Measurements from ENCODE around the gene CNOT6.

Gene CNOT6

GRCh38 chr5:180586870-180587269, 92.7 kb downstream of the CNOT6 start:
- FAIRE-seq, result no peak

- FAIRE-seq, result no peak
Observed at GRCh38 chr5:180589771-180590542, 95.8 kb downstream of the CNOT6 start.

DNA sequence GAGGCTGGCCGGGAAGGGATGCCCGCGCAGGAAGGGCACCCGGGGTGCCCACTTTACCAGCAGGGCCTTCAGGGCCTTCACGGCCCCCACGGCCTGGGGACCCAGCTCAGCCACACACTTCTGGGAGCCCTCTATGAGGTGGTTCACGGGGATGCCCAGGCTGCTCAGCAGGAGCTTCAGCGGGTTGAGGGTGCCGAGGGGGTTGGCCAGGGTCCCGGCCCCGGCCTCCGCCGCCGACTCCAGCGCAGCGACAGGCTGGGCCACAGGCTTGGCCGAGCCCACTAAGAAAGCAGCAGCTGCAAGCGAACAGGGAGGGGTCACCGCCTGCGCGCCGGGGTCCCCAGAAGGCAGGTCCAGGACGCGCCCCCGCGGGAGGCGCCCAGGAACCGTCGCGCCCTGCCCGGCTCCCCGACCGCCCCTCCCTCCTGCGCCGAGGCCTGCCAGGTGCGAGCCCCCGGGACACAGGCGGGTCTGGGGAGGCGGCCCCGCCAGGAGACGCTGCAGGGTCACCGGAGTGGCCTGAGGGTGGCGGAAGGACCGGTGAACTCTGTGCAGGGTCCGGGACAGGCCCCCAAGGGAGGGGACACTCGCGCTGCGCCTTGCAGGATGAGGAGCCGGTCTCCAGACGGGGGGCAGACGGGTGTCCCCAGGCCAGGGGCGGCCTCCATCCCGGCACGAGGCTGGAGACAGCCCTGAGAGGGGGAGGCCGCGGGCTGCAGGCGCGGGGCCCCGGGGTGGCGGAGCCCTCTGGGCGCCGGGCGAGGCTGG, 96.5 kb downstream of the CNOT6 start:
- FAIRE-seq, result no peak

DNA sequence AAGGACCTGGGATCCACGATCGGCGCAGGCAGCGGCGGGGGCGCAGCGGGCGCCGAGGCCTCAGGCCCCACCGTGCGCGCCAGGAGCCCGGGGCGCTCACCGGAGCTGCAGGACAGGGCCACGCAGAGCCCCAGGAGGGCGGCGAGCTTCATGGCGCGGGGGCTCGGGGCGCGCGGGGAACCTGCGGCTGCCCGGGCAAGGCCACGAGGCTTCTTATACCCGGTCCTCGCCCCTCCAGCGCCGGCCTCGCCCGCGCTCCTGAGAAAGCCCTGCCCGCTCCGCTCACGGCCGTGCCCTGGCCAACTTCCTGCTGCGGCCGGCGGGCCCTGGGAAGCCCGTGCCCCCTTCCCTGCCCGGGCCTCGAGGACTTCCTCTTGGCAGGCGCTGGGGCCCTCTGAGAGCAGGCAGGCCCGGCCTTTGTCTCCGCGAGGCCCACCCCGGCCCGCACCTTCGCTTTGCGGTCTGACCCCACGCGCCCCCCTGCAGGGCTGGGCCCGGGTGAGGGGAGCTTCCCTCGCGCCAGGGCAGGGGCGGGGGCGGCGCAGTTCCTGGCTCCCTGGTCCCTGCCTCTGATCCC, 97.2 kb downstream of the CNOT6 start, which contains the start of gene SCGB3A1:
TSS of gene SCGB3A1 (minus strand) at position 189 of the 577 bp plus-strand sequence. CDS start at position 152, 37 bp downstream.
- no peak for FAIRE-seq

- FAIRE-seq, result no peak
Observed at GRCh38 chr5:180592176-180592575, 98.0 kb downstream of the CNOT6 start.

DNA sequence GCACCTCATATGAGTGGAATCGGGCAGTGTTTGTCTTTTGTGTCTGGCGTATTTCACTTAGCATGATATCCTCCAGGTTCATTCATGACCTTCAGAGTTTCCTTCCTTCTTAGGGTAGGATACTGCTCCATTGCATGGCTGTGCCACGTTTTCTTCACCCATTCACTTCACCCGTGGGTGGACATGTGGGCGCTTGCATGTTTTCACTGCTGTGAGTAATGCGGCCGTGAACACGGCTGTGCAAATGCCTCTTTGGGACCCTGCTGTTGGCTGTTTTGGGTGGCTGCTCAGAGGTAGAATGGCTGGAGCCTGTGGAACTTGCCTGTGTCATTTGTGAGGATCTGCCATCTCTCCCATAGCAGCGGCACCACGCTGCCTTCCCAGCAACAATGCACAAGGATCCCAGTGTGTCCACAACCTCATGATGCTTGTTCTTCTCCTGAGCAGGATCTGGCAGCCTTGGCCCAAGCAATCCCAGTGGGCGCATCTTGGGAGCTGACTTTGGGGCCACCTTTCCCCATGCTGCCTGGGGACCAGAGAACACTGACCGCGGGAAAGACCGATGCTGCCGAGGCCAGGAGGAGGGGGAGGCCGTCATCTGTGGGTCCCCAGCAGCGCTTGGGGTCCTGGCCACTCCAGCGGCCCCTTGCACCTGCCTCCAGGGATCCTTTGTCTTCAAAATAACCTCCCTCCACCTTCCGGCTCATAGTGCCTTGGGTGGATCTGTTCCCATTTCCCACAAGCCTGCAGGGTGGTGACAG, 99.4 kb downstream of the CNOT6 start:
- no peak for FAIRE-seq

DNA sequence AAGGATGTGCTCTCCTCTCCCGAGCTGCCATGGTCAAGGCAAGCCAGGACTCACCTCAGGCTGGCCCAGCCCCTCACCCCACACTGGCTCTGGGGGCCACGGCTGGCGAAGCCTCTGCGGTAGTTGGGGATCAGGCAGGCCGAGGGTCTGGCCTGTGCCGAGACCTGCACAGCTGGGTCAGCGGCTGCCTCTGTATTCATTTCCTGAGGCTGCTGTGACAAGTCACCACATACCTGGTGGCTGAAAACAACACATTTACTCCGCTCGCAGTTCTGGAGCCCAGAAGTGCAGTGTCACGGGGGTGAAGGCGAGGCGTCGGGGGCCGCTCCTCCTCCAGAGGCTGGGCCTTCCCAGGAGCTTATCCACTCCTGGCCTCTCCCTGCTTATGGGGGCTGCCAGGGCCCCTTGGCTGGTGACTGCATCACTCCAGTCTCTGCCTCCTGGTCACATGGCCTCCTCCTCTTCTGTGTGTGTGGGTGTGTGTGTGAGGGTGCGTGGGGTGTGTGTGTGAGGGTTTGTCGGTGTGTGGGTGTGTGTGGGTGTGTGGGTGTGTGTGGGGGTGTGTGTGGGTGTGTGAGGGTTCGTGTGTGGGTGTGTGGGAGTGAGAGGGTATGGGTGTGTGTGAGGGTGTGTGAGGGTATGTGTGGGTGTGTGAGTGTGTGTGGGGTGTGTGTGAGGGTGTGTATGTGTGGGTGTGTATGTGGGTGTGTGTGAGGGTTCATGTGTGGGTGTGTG, 100.3 kb downstream of the CNOT6 start:
- FAIRE-seq, result no peak

GRCh38 chr5:180595046-180595379, 100.8 kb downstream of the CNOT6 start:
- no peak for FAIRE-seq

DNA sequence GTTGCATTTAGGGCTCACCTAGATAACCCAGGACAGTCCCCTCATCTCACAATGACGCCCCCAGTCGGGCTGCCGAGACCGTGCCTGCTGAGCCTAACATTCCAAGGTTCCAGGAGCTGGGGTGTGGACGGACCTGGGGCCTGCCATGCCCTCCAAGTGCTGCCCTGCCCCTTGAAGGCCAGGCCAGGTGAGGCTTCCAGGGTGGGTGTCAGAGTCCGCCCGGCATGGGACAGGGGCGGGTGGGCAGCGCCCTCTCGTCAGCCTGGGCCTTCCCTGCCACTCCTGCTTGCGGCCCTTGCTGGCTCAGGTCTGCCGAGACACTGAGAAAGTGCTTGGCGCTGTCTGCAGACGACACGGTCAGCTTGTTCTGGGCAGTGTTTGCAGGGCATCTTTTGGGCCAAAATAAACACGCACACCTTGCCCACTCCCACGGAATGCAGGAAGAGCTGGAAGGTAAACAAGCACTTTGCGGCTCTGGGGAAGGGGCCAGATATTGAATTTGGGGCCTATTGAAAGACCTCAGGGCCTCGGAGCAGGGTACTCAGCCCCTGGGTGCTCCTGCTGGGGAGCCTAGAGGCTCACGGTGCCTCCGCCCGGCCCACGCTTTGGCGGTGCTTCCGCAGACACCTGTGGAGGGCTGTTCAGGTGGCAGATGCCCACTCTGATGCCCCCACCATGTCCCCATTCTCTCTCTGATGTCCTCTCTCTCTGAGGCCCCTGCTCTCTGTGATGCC, 101.4 kb downstream of the CNOT6 start:
- no peak for FAIRE-seq

- FAIRE-seq, result no peak
Observed at GRCh38 chr5:180596115-180596667, 102.0 kb downstream of the CNOT6 start.

DNA sequence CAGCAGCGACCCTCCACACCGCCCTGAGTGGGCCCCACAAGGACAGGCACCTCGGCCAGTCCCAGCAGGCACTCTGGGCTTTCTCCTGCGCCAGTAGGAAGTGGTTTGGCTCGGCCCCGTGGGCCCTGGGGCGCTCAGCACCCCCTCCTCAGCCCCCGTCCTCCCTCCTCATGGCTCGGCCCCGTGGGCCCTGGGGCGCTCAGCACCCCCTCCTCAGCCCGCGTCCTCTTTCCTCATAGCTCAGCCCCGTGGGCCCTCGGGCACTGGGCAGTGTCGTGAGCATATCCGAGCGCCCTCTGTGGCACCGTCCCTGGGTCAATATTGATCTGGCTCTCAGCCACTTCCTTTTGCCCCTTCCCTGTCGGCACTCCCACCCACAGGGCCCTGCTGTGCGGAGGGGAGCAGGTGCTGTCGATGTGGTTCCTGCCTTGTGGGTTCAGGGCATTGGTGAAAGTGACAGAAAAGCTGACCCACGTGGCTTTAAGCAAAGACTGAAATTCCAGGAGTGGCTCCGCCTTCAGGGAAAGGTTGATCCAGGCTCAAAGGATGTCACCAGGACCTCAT, 102.6 kb downstream of the CNOT6 start:
- no peak for FAIRE-seq

GRCh38 chr5:180598316-180598701, 104.1 kb downstream of the CNOT6 start:
- no peak for FAIRE-seq

GRCh38 chr5:180598797-180599589, 104.8 kb downstream of the CNOT6 start:
- no peak for FAIRE-seq

DNA sequence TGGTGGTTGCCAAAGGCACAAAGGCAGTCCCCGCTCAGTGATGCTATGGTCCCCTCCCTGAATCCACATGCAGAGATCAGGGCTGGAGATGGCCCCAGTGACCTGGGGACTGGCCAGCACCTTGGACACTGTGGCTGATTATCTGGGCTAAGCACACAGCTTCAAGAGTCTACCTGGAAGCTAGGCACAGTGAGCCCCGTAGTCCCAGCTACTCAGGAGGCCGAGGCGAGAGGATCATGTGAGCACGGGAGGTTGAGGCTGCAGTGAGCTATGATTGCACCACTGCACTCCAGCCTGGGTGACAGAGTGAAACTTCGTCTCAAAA, 105.4 kb downstream of the CNOT6 start:
- FAIRE-seq, result no peak

DNA sequence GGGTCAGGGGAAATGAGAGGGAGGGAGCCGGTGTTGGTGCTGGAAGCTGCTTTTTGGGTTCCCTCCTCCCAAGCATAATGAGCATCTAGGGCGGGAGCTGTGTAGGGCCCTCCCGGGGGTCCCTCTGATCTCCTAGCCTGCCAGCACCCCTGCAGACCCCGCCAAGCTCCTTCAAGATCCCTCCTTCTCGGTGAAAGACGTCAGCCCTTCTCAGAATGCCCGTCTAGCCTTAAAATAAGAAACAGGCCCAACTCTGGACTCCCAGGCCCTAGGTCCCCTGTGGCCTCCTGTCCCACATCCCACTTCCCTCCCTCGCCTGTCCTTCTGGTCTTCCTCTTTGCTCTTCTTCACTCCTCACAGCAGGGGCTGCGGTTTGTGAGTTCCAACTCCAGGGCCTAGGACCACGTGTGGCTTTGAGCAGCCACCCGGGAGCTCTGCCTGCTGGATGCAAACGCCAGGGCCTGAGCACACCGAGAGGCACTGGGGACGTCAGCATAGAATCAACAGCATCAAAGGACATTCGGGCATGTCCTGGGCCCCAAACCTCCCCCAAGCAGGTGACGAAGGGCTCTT, 105.9 kb downstream of the CNOT6 start:
- FAIRE-seq, result no peak

- FAIRE-seq, result no peak
Observed at GRCh38 chr5:180600554-180601041, 106.4 kb downstream of the CNOT6 start.

GRCh38 chr5:180601591-180602480, 107.7 kb downstream of the CNOT6 start:
- no peak for FAIRE-seq

GRCh38 chr5:180602481-180603075, 108.4 kb downstream of the CNOT6 start:
- FAIRE-seq, result no peak
